ENCODE measurements around the gene CCND3.

DNA sequence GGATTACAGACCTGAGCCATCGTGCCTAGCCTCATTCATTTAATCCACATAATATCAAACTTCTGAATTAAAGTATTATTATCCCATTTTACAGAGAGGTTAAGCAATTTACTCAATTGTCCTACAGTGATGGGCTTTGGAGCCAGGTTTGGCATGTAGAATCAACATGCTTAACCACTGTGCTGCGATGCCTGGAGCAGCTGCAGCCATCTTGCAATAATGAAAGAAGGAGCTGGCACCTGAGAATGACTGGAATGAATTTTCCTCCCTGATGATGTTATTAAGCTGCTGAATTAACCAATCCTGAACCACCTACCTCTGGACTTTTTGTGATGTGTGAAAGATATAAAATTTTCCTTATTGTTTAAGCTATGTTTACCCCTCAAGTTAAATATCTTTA is 13.1 kb upstream of the CCND3 start:
- TF ChIP-seq POLR2AphosphoS5 (IDR thresholded peaks at IDR 0.05; ENCODE audit: low read depth, low read length) (no peak), POU2F2 (IDR thresholded peaks at IDR 0.05; ENCODE audit: low read depth, low read length) (no peak)

Measured in GM12891 (cell line).